Islet precursor cell (in vitro differentiated cells): ENCODE measurements around the gene MPC2.

Source experiments
- DNase-seq: peaks from one replicate; pipeline ENCODE4 v3.0.0-alpha.2; 2018

The MPC2 gene

GRCh38 chr1:167936930-167937708, at the start of gene MPC2:
TSS of gene MPC2 (minus strand) at chr1:167937072. CDS start at chr1:167935841, 1,231 bp downstream.
- peak; percentile 79 for DNase-seq

DNA sequence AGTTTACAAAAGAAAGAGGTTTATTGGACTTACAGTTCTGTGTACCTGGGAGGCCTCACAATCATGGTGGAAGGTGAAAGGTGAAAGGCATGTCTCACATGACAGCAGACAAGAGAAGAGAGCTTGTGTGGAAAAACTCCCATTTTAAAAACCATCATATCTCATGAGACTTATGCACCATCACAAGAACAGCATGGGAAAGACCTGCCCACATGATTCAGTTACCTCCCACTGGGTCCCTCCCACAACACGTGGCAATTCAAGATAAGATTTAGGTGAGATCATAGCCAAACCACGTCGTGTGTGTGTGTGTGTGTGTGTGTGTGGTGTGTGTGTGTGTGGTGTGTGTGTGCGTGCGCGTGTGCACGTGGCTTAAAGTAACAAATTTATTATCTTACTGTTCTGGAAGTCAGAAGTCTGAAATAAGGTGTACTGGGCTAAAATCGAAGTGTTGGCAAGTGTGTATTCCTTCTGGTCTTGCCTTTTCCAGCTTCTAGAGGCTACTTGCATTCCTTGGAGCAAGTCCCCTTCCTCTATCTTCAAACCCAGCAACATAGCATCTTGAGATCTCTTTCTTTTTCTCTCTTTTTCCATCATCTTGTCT, 48.1 kb upstream of the MPC2 start:
- DNase-seq = no peak

DNA sequence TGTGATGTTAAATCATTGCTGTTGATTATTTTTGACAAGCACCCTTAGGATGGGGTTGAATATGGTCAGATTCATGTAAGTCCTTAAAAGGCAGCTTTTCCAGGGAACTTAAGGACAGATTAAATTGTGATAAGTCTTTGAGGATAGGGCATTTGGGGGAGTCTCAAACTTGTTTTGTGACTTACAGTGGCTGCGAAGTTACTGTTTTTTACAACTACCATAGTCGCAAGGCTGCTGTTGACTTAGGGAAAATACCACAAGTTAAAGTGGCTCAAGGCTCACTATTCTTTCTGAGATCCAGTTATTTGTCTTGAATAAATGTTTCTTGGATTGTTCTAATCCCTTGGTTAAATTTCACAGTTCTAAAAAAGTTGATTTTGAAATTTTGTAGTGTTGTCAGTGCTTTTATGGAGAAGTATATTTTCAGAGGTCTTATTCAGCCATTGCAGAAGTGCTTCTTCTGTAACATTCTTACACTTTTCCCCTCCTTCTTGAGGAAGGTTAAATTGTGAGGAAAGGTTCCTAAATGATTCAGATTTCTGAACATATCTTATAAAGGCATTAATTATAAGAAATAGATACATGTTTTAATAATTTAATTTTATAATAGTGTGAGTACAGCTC, 47.0 kb upstream of the MPC2 start:
- DNase-seq = no peak

DNA sequence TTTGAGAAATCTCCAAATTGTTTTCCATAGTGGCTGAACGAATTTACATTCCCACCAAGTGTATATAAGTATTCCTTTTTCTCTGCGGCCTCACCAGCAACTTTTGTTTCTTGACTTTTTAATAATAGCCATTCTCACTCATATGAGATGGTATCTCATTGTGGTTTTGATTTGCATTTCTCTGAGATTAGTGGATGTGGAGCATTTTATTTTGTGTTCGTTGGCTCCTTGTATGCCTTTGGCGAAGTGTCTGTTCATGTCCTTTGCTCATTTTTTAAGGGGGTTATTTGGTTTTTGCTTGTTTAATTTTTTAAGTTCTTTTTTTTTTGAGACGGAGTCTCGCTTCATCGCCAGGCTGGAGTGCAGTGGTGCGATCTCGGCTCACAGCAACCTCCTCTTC, 45.1 kb upstream of the MPC2 start:
- no peak for DNase-seq

GRCh38 chr1:167977245-167977644, 40.4 kb upstream of the MPC2 start:
- DNase-seq = no peak

DNA sequence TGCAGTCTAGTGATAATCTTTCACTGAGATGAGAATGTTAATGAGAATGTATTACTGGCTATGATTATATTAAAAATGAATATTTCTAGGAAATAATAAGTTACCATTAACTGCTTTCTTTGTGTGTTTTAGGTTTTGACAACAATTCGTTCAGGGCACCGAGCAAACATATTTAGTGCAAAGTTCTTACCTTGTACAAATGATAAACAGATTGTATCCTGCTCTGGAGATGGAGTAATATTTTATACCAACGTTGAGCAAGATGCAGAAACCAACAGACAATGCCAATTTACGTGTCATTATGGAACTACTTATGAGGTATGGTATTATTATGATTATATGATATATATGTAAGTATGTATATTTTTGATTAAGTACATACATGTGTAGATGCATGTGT, 37.8 kb upstream of the MPC2 start:
- no peak for DNase-seq

DNA sequence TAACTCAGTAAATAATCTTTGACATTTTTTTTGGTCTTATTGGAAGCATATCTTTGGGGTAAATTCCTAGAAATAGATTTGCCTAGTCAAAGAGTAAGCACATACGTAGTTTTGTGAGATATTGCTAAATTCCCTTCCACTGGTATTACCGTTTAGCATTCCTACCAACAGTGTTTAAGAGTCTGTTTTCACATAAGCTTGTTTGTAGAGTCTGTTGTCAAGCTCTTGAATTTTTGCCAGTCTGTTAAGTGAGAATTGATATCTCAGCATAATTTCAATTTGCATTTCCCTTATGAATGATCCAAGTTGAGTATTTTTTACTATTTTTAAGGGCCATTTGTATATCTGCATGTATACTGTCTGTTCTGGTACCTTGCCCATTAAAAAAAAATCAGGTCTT, 37.0 kb upstream of the MPC2 start:
- no peak for DNase-seq

DNA sequence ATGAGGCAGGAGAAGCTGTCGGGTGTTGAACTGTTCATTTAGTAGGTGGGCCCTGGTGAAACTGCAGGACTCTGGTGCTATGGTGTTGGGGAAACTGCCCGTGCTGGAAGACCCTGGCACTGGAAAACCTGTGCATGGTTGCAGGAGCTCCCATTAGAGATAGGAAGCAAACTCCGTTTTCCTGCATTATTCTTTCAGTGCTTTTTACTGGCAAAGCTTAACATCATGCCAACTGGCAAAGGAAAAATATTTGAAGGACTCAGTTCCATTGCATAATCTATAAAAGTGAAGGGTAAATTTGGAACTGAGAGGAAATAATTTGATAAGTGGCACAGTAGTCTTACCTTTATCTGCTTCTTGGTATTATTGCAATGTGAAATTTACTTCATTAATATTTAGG, 31.7 kb upstream of the MPC2 start:
- DNase-seq = no peak

- DNase-seq = no peak
Observed at GRCh38 chr1:167966050-167966449, 29.2 kb upstream of the MPC2 start.

- no peak for DNase-seq
Observed at GRCh38 chr1:167964646-167965045, 27.8 kb upstream of the MPC2 start.

DNA sequence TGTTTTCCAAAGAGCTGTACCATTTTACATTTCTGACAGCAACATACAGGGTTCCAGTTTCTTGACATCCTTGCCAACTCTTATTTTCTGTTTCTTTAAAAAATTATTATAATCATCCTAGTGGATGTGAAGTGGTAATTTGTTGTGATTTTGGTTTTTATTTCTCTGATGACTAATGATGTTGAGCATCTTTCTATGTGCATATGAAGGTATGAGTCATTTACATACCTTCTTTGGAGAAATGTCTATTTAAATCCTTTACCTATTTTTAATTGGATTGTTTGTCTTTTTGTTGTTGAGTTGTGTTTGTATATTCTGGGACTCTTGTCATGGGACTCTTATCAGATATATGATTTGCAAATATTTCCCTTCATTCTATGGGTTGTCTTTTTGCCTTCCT, 20.8 kb upstream of the MPC2 start:
- no peak for DNase-seq

GRCh38 chr1:167955915-167956314, 19.0 kb upstream of the MPC2 start:
- DNase-seq = no peak

DNA sequence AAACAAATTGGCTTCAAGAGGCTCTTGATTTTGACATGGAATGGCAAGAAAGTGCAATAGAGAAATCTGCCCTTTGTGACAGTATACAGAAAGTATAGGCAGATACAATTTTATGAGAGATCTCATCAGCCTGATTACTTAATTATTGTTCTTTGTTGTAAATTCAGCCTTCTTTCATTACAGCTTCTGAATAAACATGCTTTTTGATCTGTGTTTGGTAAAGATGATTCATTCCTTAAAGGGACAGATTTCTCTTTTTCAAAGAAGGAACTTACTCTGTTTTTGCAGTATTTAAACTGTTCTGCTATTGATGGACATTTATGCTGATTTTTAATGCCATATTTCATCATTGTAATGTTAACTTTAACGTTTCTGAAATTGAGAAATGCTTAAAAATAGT, 13.7 kb upstream of the MPC2 start:
- DNase-seq = no peak

- DNase-seq = no peak
Observed at GRCh38 chr1:167949785-167950184, 12.9 kb upstream of the MPC2 start.

- no peak for DNase-seq
Observed at GRCh38 chr1:167947733-167948132, 10.9 kb upstream of the MPC2 start.

DNA sequence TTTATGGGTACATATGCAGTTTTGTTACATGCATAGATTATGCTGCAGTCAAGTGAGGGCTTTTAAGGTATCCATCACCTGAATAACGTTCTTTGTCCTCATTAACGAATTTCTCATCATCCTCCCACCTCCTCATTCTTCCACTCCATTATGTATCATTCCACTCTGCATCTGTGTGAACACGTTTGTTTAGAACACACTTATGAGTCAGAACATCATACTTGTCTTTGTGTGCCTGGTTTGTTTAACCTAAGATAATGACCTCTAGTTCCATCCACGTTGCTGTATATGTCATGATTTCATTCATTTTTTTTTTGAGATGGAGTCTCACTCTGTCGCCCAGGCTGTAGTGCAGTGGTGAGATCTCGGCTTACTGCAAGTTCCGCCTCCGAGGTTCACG, 6.7 kb upstream of the MPC2 start:
- no peak for DNase-seq

DNA sequence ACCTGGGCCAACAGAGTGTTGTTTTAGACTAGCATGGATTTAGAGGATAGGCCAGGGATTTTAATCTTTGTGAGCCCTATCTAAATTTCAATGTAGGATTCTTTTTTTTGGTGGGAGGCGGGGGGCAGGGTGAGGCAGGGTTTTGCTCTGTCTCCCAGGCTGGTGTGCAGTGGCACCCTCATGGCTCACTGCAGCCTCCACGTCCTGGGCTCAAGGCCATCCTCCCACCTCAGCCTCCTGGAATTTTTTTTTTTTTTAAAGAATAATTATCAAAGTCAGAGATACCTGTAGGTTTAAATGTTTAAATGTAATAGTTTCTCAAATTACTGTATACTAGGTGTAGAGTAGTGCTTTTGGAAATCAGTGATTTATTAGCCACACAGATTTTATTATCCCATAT, 3.4 kb upstream of the MPC2 start:
- no peak for DNase-seq

DNA sequence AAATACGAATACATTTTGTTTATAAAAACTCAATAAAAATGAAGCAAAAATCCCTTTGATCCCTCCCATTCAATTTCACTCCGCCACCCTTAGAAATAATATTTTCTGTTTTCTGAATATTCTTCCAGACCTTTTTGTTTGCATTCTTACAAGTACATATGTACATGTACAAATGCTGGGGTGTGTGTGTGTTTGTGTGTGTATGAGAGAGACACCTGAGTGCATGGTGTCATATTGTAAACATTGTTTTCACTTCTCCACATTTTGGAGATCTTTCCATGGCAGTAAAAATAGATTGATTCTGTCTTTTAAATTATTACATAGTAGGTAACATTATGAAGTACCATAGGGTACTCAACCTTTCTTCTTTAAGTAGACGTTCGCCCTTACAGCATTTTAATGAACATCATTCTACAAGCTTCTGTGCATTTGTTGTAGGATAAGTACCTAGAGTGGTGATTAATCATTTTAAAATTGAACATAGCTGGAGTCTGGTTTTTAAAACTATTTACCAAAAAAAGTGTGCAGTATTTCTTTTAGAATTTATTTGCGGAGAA, 1.3 kb upstream of the MPC2 start:
- no peak for DNase-seq

DNA sequence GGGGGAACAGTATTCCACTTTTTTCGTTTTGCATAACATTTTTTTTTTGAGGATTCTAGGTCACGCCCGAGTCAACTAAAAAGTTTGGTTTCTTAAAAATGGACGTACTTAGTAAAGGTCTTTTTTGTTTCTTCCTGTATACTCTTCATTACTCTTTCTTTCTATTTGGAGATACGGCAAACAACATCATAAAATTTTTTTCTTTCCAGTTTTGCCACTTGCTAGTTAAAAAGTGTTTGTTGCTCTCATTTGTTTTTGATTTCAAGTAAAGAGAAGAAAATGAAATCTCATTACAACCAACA, 788 bp upstream of the MPC2 start:
- DNase-seq = no peak

- DNase-seq = peak; percentile 99
Observed at GRCh38 chr1:167936068-167936929, 573 bp downstream of the MPC2 start, which contains the start of gene DCAF6. TSS of gene DCAF6 (plus strand) at chr1:167936683. CDS start at chr1:167936912, 229 bp downstream.

GRCh38 chr1:167935216-167936067, 1.4 kb downstream of the MPC2 start:
- peak; percentile 73 for DNase-seq
